CD8-positive, alpha-beta memory T cell (primary cell): ENCODE data around the gene VPS35L. TPM values are rescaled to one million over a fixed set of nuclear protein-coding genes. Genes with fewer than 3 reads are reported as not detected.
A peak's percentile ranks its signal among the peaks of the same experiment; 100 is the strongest.

Experiments
- CTCF ChIA-PET: fragments of 350-600 bp; sonication (Branson Sonifier 250); formaldehyde crosslinking; loops from one replicate; lab custom pipeline; 2021; ENCODE audit warnings: antibody characterized with exemption; lab: Charles Lee
- POLR2A ChIA-PET: fragments of 350-600 bp; sonication (Branson Sonifier 250); formaldehyde crosslinking; loops from one replicate; lab custom pipeline; 2021; ENCODE audit warnings: antibody characterized with exemption; lab: Charles Lee
- DNase-seq, 5 donors: peaks; one replicate each; pipeline versions ENCODE4 v3.0.0 to v3.0.0-alpha.2; 2020 to 2022; ENCODE audit warnings: mixed read lengths in 1 of 5
- H3K27ac ChIP-seq: one replicate; pipeline ENCODE4 v1.7.0; 2013; ENCODE audit warnings: low read depth, mild to moderate bottlenecking, low read length, moderate library complexity
- H3K27me3 ChIP-seq: 2 replicates; pipeline ENCODE4 v1.7.0; 2013; ENCODE audit warnings: low read length, mild to moderate bottlenecking; ENCODE audit not compliant: insufficient read depth, poor library complexity, severe bottlenecking
- H3K36me3 ChIP-seq: 2 replicates; pipeline ENCODE4 v1.7.0; 2013; ENCODE audit warnings: mild to moderate bottlenecking, low read length, moderate library complexity; ENCODE audit not compliant: insufficient read depth
- H3K4me1 ChIP-seq: 2 replicates; pipeline ENCODE4 v1.7.0; 2013; ENCODE audit warnings: mild to moderate bottlenecking, low read length, moderate library complexity; ENCODE audit not compliant: insufficient read depth
- H3K4me3 ChIP-seq: 2 replicates; pipeline ENCODE4 v1.7.0; 2013; ENCODE audit warnings: mild to moderate bottlenecking, low read length
- H3K9me3 ChIP-seq: 2 replicates; pipeline ENCODE4 v1.7.0; 2013; ENCODE audit warnings: mild to moderate bottlenecking, low read length
- H3K27ac Mint-ChIP-seq, 8 donors: one replicate each; pipeline ENCODE4 v1.8.0; 2020 to 2021; ENCODE audit warnings: mixed read lengths in 8 of 8, mild to moderate bottlenecking in 6 of 8, inconsistent platforms in 3 of 8, moderate library complexity in 3 of 8
- H3K27me3 Mint-ChIP-seq, 2 donors: one replicate each; pipeline ENCODE4 v1.8.0; 2020 to 2021; ENCODE audit warnings: mixed read lengths in 2 of 2, mild to moderate bottlenecking in 1 of 2, moderate library complexity in 1 of 2
- H3K36me3 Mint-ChIP-seq, 3 donors: one replicate each; pipeline ENCODE4 v1.8.0; 2020 to 2021; ENCODE audit warnings: mixed read lengths in 3 of 3, inconsistent platforms in 1 of 3, mild to moderate bottlenecking in 1 of 3
- H3K4me1 Mint-ChIP-seq, 3 donors: one replicate each; pipeline ENCODE4 v1.8.0; 2020 to 2021; ENCODE audit warnings: mixed read lengths in 3 of 3, inconsistent platforms in 1 of 3, mild to moderate bottlenecking in 1 of 3
- H3K4me3 Mint-ChIP-seq, 7 donors: one replicate each; pipeline ENCODE4 v1.8.0; 2020 to 2021; ENCODE audit warnings: mixed read lengths in 7 of 7, mild to moderate bottlenecking in 6 of 7, moderate library complexity in 4 of 7, inconsistent platforms in 2 of 7
- H3K9me3 Mint-ChIP-seq, 5 donors: one replicate each; pipeline ENCODE4 v1.8.0; 2020 to 2022; ENCODE audit warnings: mixed read lengths in 5 of 5, mild to moderate bottlenecking in 3 of 5, moderate library complexity in 2 of 5, inconsistent platforms in 1 of 5
- polyA plus RNA-seq: library from polyadenylated mRNA; unstranded; fragments of 300-500 nt; fragmentation: Illumina TruSeq; gene quantifications from one replicate; pipeline ENCODE4 v1.2.3, GENCODE V29; 2021
- total RNA-seq, 2 experiments: library from RNA; stranded (reverse); gene quantifications; one replicate each; pipeline ENCODE4 v1.2.3, GENCODE V29; 2021

Gene VPS35L
- total and polyA plus RNA-seq, 3 experiments from 2014 or later, result 37.4 to 52.3 (median 40.2) TPM

GRCh38 chr16:19644877-19645276 lies 89.4 kb downstream of the VPS35L start:
- POLR2A ChIA-PET, result no interaction called here
- no peak overlapping the region for H3K27ac ChIP-seq
- H3K4me3 ChIP-seq, result no peak overlapping the region
- peaks cover 4% of the 10 kb centered on the region for H3K36me3 ChIP-seq
- CTCF ChIA-PET, result no interaction called here
- Mint-ChIP-seq H3K27me3 (no peaks in the 10 kb centered on the region), H3K4me1 (peaks cover 9% of the 10 kb centered on the region in 3 donors), H3K27ac (no peak overlapping the region), H3K4me3 (no peak overlapping the region), H3K36me3 (peaks cover 7 to 66% (median 16%) of the 10 kb centered on the region in 3 donors), H3K9me3 (no peaks in the 10 kb centered on the region)
- H3K27me3 ChIP-seq, result no peaks in the 10 kb centered on the region
- H3K9me3 ChIP-seq, result no peaks in the 10 kb centered on the region
- peaks cover 9% of the 10 kb centered on the region for H3K4me1 ChIP-seq
- DNase-seq, result no peak

- H3K27me3 ChIP-seq, result no peaks in the 10 kb centered on the region
- peaks cover 2% of the 10 kb centered on the region for H3K4me1 ChIP-seq
- POLR2A ChIA-PET, result interaction anchor here (0.6 kb wide), 1 partner anchor 18 kb away, joined by 9 read pairs; no protein-coding TSS in a partner anchor
Observed at GRCh38 chr16:19645557-19645981, 90.1 kb downstream of the VPS35L start.

GRCh38 chr16:19649980-19650379 lies 94.5 kb downstream of the VPS35L start:
- no peak overlapping the region for H3K27ac Mint-ChIP-seq
- CTCF ChIA-PET, result interaction anchor here (1.2 kb wide), 1 partner anchor 9 kb away, joined by 3 read pairs; no protein-coding TSS in a partner anchor

More at GRCh38 chr16:19645557-19645981, 90.1 kb downstream of the VPS35L start:
- Histone ChIP-seq H3K36me3 (peaks cover 4% of the 10 kb centered on the region), H3K4me3 (no peak overlapping the region), H3K27ac (no peak overlapping the region), H3K9me3 (no peaks in the 10 kb centered on the region)
- Mint-ChIP-seq H3K27me3 (no peaks in the 10 kb centered on the region), H3K36me3 (peaks cover 7 to 66% (median 14%) of the 10 kb centered on the region in 3 donors), H3K4me3 (no peak overlapping the region), H3K9me3 (no peaks in the 10 kb centered on the region), H3K27ac (no peak overlapping the region), H3K4me1 (peaks cover 2% of the 10 kb centered on the region in 3 donors)
- CTCF ChIA-PET, result no interaction called here
- DNase-seq, result no peak

GRCh38 chr16:19654147-19654546 lies 98.6 kb downstream of the VPS35L start:
- Histone ChIP-seq H3K4me3 (no peak overlapping the region), H3K4me1 (no peaks in the 10 kb centered on the region), H3K27me3 (no peaks in the 10 kb centered on the region), H3K36me3 (peaks cover 20% of the 10 kb centered on the region), H3K9me3 (no peaks in the 10 kb centered on the region), H3K27ac (no peak overlapping the region)
- Mint-ChIP-seq H3K27ac (peak overlapping the region in 2 of 8 donors; percentile 21 to 59), H3K36me3 (peaks cover 11 to 87% (median 40%) of the 10 kb centered on the region in 3 donors), H3K4me1 (no peaks in the 10 kb centered on the region), H3K4me3 (no peak overlapping the region), H3K27me3 (no peaks in the 10 kb centered on the region), H3K9me3 (no peaks in the 10 kb centered on the region)
- DNase-seq, result no peak
- ChIA-PET CTCF (interaction anchor here (1.0 kb wide), 1 partner anchor 24 kb away, joined by 3 read pairs; no protein-coding TSS in a partner anchor), POLR2A (no interaction called here)

More at GRCh38 chr16:19649980-19650379, 94.5 kb downstream of the VPS35L start:
- no peak overlapping the region for H3K4me3 Mint-ChIP-seq
- H3K4me3 ChIP-seq, result no peak overlapping the region
- H3K9me3 Mint-ChIP-seq, result no peaks in the 10 kb centered on the region
- no peaks in the 10 kb centered on the region for H3K27me3 ChIP-seq
- H3K4me1 Mint-ChIP-seq, result no peaks in the 10 kb centered on the region
- POLR2A ChIA-PET, result no interaction called here
- H3K27ac ChIP-seq, result no peak overlapping the region
- peaks cover 14 to 80% (median 29%) of the 10 kb centered on the region in 3 donors for H3K36me3 Mint-ChIP-seq
- H3K4me1 ChIP-seq, result no peaks in the 10 kb centered on the region
- H3K9me3 ChIP-seq, result no peaks in the 10 kb centered on the region
- DNase-seq, result no peak
- peaks cover 24% of the 10 kb centered on the region for H3K36me3 ChIP-seq
- H3K27me3 Mint-ChIP-seq, result no peaks in the 10 kb centered on the region

- Histone ChIP-seq H3K4me1 (no peaks in the 10 kb centered on the region), H3K9me3 (no peaks in the 10 kb centered on the region), H3K27ac (no peak overlapping the region), H3K27me3 (no peaks in the 10 kb centered on the region), H3K36me3 (peaks cover 20% of the 10 kb centered on the region), H3K4me3 (no peak overlapping the region)
- no peaks in the 10 kb centered on the region for H3K9me3 Mint-ChIP-seq
- DNase-seq, result no peak
- CTCF ChIA-PET, result no interaction called here
- no peaks in the 10 kb centered on the region for H3K27me3 Mint-ChIP-seq
- POLR2A ChIA-PET, result no interaction called here
- H3K36me3 Mint-ChIP-seq, result peaks cover 11 to 83% (median 45%) of the 10 kb centered on the region in 3 donors
- H3K4me1 Mint-ChIP-seq, result no peaks in the 10 kb centered on the region
- peak overlapping the region in 2 of 8 donors; percentile 44 to 86 for H3K27ac Mint-ChIP-seq
- no peak overlapping the region for H3K4me3 Mint-ChIP-seq
Observed at GRCh38 chr16:19655242-19655777, 99.8 kb downstream of the VPS35L start.

- Mint-ChIP-seq H3K27ac (no peak overlapping the region), H3K4me3 (no peak overlapping the region), H3K36me3 (peaks cover 10 to 77% (median 37%) of the 10 kb centered on the region in 3 donors), H3K9me3 (no peaks in the 10 kb centered on the region), H3K4me1 (no peaks in the 10 kb centered on the region), H3K27me3 (no peaks in the 10 kb centered on the region)
- H3K27me3 ChIP-seq, result no peaks in the 10 kb centered on the region
- H3K36me3 ChIP-seq, result peaks cover 11% of the 10 kb centered on the region
- ChIA-PET CTCF (interaction anchor here (0.8 kb wide), 1 partner anchor 52 kb away, joined by 3 read pairs; no protein-coding TSS in a partner anchor), POLR2A (no interaction called here)
- H3K4me3 ChIP-seq, result no peak overlapping the region
- H3K27ac ChIP-seq, result no peak overlapping the region
- H3K4me1 ChIP-seq, result no peaks in the 10 kb centered on the region
- no peak for DNase-seq
- no peaks in the 10 kb centered on the region for H3K9me3 ChIP-seq
Observed at GRCh38 chr16:19657831-19658230, 102.3 kb downstream of the VPS35L start.

GRCh38 chr16:19659554-19659953 lies 104.1 kb downstream of the VPS35L start:
- Histone ChIP-seq H3K9me3 (no peaks in the 10 kb centered on the region), H3K36me3 (no peaks in the 10 kb centered on the region), H3K4me1 (no peaks in the 10 kb centered on the region), H3K27me3 (no peaks in the 10 kb centered on the region), H3K27ac (no peak overlapping the region), H3K4me3 (no peak overlapping the region)
- H3K9me3 Mint-ChIP-seq, result no peaks in the 10 kb centered on the region
- peaks cover 12 to 67% (median 32%) of the 10 kb centered on the region in 3 donors for H3K36me3 Mint-ChIP-seq
- H3K4me1 Mint-ChIP-seq, result no peaks in the 10 kb centered on the region
- no peaks in the 10 kb centered on the region for H3K27me3 Mint-ChIP-seq
- H3K4me3 Mint-ChIP-seq, result no peak overlapping the region
- DNase-seq, result no peak
- H3K27ac Mint-ChIP-seq, result no peak overlapping the region
- ChIA-PET POLR2A (no interaction called here), CTCF (no interaction called here)

GRCh38 chr16:19660432-19660831 lies 104.9 kb downstream of the VPS35L start:
- no peaks in the 10 kb centered on the region for H3K36me3 ChIP-seq
- Mint-ChIP-seq H3K27me3 (no peaks in the 10 kb centered on the region), H3K9me3 (peaks cover 0 to 4% (median 3%) of the 10 kb centered on the region in 5 donors), H3K4me1 (no peaks in the 10 kb centered on the region), H3K4me3 (no peak overlapping the region), H3K27ac (peak overlapping the region in 1 of 8 donors; percentile 76), H3K36me3 (peaks cover 17 to 63% (median 35%) of the 10 kb centered on the region in 3 donors)
- H3K27ac ChIP-seq, result no peak overlapping the region
- DNase-seq, result no peak
- no peak overlapping the region for H3K4me3 ChIP-seq
- ChIA-PET POLR2A (no interaction called here), CTCF (no interaction called here)
- H3K27me3 ChIP-seq, result no peaks in the 10 kb centered on the region
- H3K4me1 ChIP-seq, result no peaks in the 10 kb centered on the region
- no peaks in the 10 kb centered on the region for H3K9me3 ChIP-seq
